ENCODE measurements around the gene RDH12.

GRCh38 chr14:67694791-67695393 lies 6.8 kb upstream of the RDH12 start:
- TF ChIP-seq ARNTL (CRISPR knock-in tag; IDR thresholded peaks at IDR 0.05; ENCODE audit: borderline replicate concordance, low read depth) (no peak), ZFP30 (CRISPR knock-in tag; IDR thresholded peaks at IDR 0.05) (no peak), TOX (CRISPR knock-in tag; IDR thresholded peaks at IDR 0.05; ENCODE audit: borderline replicate concordance) (no peak), ZNF565 (CRISPR knock-in tag; conservative IDR thresholded peaks at IDR 0.05; ENCODE audit: low read depth) (no peak), ZC3H10 (CRISPR knock-in tag; IDR thresholded peaks at IDR 0.05) (no peak), RARB (CRISPR knock-in tag; IDR thresholded peaks at IDR 0.05) (no peak)
